Heart right ventricle (tissue), 16 donors: ENCODE measurements around the gene KDELR3. TPM values are rescaled to one million over a fixed set of nuclear protein-coding genes. Genes with fewer than 3 reads are reported as not detected.

Experiments used
- ATAC-seq, 8 donors: fragments of 200-7000 bp; cut with Tn5 transposase; one replicate each; pipeline ENCODE4 v1.9.1; 2020; ENCODE audit warnings: mild to moderate bottlenecking in 8 of 8, moderate library complexity in 8 of 8, moderate number of reproducible peaks in 1 of 8
- DNase-seq, 2 donors: peaks; one replicate each; pipeline ENCODE4 v3.0.0-alpha.2; 2020
- H3K27ac ChIP-seq, 10 donors: fragments of 200-600 bp; sonication (generic) in 2 of 10; one replicate each; pipeline versions ENCODE4 v1.5.0 to v1.8.0; 2020 to 2022; ENCODE audit warnings: mild to moderate bottlenecking in 3 of 10
- H3K27me3 ChIP-seq, 7 donors: fragments of 200-600 bp; one replicate each; pipeline ENCODE4 v1.8.0; 2021 to 2022; ENCODE audit warnings: mild to moderate bottlenecking in 2 of 7
- H3K36me3 ChIP-seq, 9 donors: fragments of 200-600 bp; sonication (generic) in 1 of 9; one replicate each; pipeline versions ENCODE4 v1.5.0 to v1.8.0; 2020 to 2022; ENCODE audit warnings: mild to moderate bottlenecking in 2 of 9
- H3K4me1 ChIP-seq, 9 donors: fragments of 200-600 bp; sonication (generic) in 1 of 9; one replicate each; pipeline versions ENCODE4 v1.5.0 to v1.8.0; 2020 to 2022; ENCODE audit warnings: mild to moderate bottlenecking in 4 of 9
- H3K4me3 ChIP-seq, 10 donors: fragments of 200-600 bp; sonication (generic) in 2 of 10; one replicate each; pipeline versions ENCODE4 v1.5.0 to v1.8.0; 2020 to 2022; ENCODE audit warnings: mild to moderate bottlenecking in 7 of 10, moderate library complexity in 2 of 10
- H3K9me3 ChIP-seq, 11 donors: fragments of 200-600 bp in 10 of 11; sonication (generic) in 2 of 11; one replicate each; pipeline versions ENCODE4 v1.5.0 to v1.8.0; 2013 to 2022; ENCODE audit warnings: mild to moderate bottlenecking in 2 of 11, control low read depth in 1 of 11, moderate library complexity in 1 of 11
- WGBS, 2 donors: extraction: QIAGEN DNeasy Blood & Tissue Kit; methylation state at CpG; one replicate each; pipeline ENCODE4 v1.1.7; 2013; ENCODE audit warnings: inconsistent platforms in 1 of 2; 5-methylcytosine and 5-hydroxymethylcytosine counted together
- intact Hi-C, 10 donors: fragments of 100-400 bp; cut with DNase I; formaldehyde crosslinking; loops; one replicate each; pipeline versions ENCODE4 v1.11.1 to v1.14.2; 2022
- polyA plus RNA-seq, 2 donors: library from polyadenylated mRNA; stranded (reverse); fragments of 200-250 nt; gene quantifications; one replicate each; pipeline ENCODE4 v1.2.3, GENCODE V29; 2013
- total RNA-seq, 10 donors: library from RNA; stranded (reverse); fragmentation: NEBNext Ultra II Directional in 3 of 10; extraction: Animal tissue kit (Norgen Biotek cat#: 25700) in 3 of 10; gene quantifications; one replicate each; pipeline versions ENCODE4 v1.2.1 to v1.2.4, GENCODE V29; 2021 to 2023
- TF ChIP-seq, protein P1 (sequence below), 9 donors: fragments of 200-600 bp; sonication (generic) in 2 of 9; IDR thresholded peaks; one replicate each; pipeline versions ENCODE4 v1.5.0 to v1.8.0; 2021 to 2022; ENCODE audit warnings: antibody characterized with exemption in 9 of 9, mild to moderate bottlenecking in 5 of 9, moderate library complexity in 1 of 9
- donor health status: Arrhythmogenic right ventricular cardiomyopathy.
- donor health status: ischemic (EF 13 %, LVEDD 7.1; RV severe dilation, severe dysfunction).
- donor health status: healthy with polysubstance abuse.
- donor health status: DM: no; HTN: yes; CAD: no.
- donor health status: DM: no; HTN: no; CAD: no.
- donor health status: ischemic (EF 25% LVEDD 6.9; RV normal size, moderate dysfunction).
- donor health status: ischemic (EF 25% LVEDD 5.7; RV mildly dilated, moderate dysfunction).
- donor health status: healthy.
- donor health status: DM: yes; HTN: yes; CAD: no.
- donor health status: Ischemic cardiomyopathy.
- donor health status: ischemic (EF 35%, LVEDD 5.7; RV mildly dilated, moderate dysfunction).
- donor health status: nonischemic (EF 11% LVEDD 7.7; RV severe dilation, severe dysfunction).
- donor health status: DM: yes; HTN: yes; CAD: no.
- donor health status: PGD.
- donor health status: ischemic (EF 29% LVEDD 5.4; RV normal size, mild dysfunction).
- donor health status: nonischemic (EF 23%, LVEDD 6.1; RV moderate dilation, normal function).

The KDELR3 gene
- total and polyA plus RNA-seq, 12 donors: 3.4 to 12.9 (median 9.0) TPM

DNA sequence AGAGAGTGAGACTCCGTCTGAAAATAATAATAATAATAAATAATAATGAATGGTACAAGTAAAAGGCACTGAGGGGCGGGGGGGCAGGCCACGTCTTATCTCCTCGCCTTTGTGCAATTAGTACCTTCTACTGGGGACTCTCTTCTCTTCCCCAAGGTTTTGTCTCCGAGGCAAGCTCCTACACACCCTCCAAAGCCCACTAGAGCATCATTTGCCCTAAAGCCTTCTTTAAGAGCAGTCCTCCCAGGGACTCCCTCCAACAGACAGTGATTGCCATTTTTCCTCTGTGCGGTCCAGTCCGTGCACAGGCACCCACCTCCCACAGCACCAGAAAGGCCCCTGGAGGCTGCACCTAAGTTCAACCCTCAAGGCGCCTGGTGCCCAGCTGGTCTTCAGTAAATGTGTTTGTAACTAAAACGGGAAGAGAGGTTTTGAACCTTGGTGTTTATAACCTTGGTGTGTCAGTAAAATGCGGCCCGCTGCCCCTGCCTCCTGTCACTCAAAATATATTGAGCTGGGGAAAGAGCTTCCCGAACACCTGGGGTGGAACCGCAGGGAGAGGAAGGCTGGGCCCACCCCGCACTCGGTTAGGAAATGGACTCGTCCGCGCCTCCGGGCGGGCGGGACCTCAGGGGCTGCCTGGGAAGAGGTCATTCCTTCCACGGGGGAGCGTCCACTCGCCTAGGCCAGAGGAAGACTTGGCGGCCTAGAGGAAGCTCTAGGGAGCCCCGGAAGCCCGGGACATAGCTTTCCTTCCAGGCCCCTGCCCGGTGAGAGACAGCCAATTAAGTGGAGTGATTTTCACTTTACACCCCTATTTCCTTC lies 4.7 kb upstream of the KDELR3 start:
- TF ChIP-seq, protein P1, sequence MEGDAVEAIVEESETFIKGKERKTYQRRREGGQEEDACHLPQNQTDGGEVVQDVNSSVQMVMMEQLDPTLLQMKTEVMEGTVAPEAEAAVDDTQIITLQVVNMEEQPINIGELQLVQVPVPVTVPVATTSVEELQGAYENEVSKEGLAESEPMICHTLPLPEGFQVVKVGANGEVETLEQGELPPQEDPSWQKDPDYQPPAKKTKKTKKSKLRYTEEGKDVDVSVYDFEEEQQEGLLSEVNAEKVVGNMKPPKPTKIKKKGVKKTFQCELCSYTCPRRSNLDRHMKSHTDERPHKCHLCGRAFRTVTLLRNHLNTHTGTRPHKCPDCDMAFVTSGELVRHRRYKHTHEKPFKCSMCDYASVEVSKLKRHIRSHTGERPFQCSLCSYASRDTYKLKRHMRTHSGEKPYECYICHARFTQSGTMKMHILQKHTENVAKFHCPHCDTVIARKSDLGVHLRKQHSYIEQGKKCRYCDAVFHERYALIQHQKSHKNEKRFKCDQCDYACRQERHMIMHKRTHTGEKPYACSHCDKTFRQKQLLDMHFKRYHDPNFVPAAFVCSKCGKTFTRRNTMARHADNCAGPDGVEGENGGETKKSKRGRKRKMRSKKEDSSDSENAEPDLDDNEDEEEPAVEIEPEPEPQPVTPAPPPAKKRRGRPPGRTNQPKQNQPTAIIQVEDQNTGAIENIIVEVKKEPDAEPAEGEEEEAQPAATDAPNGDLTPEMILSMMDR (IDR thresholded peaks at IDR 0.05): peak in 4 of 9 donors; percentile 7 to 32 (median 24)
- peak overlapping the region in 7 of 10 donors; percentile 20 to 77 (median 63) for H3K27ac ChIP-seq
- peaks cover 3 to 46% (median 26%) of the 10 kb centered on the region in 9 donors for H3K4me1 ChIP-seq
- H3K9me3 ChIP-seq: no peaks in the 10 kb centered on the region
- DNase-seq (peak; percentile 75 to 78), ATAC-seq (peak; percentile 69 to 85 (median 77))
- intact Hi-C loops: loop anchor here in 1 of 10 donors (5.0 kb wide), 1 partner anchor 44 kb away; the partner anchor contains the start of gene DDX17
- 31 to 35% methylated on average over 26 to 28 of the region's 28 CpGs for WGBS, 2 donors
- H3K36me3 ChIP-seq: no peaks in the 10 kb centered on the region
- H3K27me3 ChIP-seq: peaks cover 0 to 98% (median 18%) of the 10 kb centered on the region in 7 donors
- H3K4me3 ChIP-seq: peak overlapping the region in 7 of 10 donors; percentile 10 to 43 (median 33)

DNA sequence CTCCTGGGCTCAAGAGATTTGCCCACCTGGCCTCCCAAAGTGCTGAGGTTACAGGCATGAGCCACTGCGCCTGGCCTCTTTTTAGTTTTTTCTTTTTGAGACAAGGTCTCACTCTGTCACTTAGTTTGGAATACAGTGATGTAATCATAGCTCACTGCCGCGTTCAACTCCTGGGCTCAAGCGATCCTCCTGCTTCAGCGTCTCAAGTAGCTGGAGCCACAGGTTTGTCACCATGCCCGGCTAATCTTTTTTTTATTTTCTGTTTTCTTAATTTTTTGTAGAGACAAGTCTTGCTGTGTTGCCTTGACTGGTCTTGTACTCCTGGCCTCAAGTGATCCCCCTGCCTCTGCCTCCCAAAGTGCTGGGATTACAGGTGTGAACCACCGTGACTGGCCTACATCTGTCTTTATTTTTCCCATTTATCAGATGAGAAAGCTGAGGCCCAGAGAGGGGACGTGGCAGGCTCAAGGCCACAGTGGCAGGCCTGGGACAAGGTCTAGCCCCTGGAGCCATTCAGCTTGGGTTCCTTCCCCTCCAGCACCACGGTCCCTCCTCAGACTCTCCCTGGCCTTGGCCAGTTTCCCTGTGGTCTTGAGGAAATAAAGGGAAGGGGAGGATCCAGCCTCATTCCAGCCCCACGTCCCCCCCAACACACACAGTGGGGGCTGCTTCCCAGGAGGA lies 2.8 kb upstream of the KDELR3 start:
- H3K4me1 ChIP-seq: peaks cover 3 to 51% (median 37%) of the 10 kb centered on the region in 9 donors
- 87 to 88% methylated on average over 10 of the region's 10 CpGs for WGBS, 2 donors

DNA sequence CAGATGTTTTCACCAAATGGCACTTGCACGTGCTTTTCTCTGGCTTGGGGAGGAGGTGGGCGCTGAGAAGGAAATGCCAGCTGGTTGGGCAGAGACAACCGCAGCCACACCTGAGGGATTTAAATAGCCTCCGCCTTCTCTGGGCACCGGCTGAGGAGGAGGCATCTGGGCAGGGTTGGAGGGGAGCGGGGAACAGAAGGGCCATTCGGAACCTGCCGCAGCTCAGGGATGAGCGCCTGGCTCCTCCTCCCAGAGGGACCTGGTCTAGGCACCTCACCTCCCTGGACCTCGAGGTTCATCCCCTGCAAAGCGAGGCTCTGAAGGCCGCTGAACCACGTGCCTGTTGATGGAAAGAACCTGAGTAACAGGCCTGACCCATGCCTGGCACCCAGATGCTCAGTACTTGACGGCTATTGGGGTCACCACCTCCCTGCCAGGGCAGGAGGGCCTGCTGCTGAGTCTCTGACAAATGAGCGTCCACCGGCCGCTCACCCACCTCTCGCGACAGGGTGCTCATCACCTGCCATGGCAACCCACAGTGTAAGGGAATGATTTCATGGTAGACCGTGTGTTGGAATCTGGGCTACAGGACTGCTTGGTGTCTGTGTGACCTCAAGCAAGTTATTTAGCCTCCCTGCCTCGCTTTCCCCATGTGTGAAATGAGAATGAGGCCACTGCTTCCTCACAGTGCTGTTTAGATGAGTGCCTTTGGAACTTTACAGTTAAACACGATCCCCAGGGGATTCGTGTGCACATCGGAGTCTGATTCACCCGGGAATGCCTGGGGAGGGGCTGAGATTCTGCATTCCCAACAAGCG lies 2.0 kb upstream of the KDELR3 start:
- H3K27me3 ChIP-seq: peaks cover 0 to 81% (median 0%) of the 10 kb centered on the region in 7 donors
- no peaks in the 10 kb centered on the region for H3K36me3 ChIP-seq
- DNase-seq (no peak), ATAC-seq (no peak)
- H3K9me3 ChIP-seq: no peaks in the 10 kb centered on the region
- TF ChIP-seq, protein P1 (IDR thresholded peaks at IDR 0.05): no peak
- WGBS, 2 donors: 81 to 83% methylated on average over 26 of the region's 26 CpGs
- intact Hi-C loops: loop anchor here in 4 of 10 donors (5.0 kb wide), 3 partner anchors 36 to 49 kb away; partner anchors contain the start of gene DDX17 (in 1 of the 4)
- peaks cover 3 to 48% (median 35%) of the 10 kb centered on the region in 9 donors for H3K4me1 ChIP-seq
- H3K27ac ChIP-seq: no peak overlapping the region
- no peak overlapping the region for H3K4me3 ChIP-seq

More for the DNA sequence above, 2.8 kb upstream of the KDELR3 start:
- Histone ChIP-seq H3K27ac (no peak overlapping the region), H3K9me3 (no peaks in the 10 kb centered on the region), H3K36me3 (no peaks in the 10 kb centered on the region), H3K27me3 (peaks cover 0 to 88% (median 1%) of the 10 kb centered on the region in 7 donors), H3K4me3 (no peak overlapping the region)
- DNase-seq (no peak), ATAC-seq (no peak)
- TF ChIP-seq, protein P1 (IDR thresholded peaks at IDR 0.05): no peak
- intact Hi-C loops: loop anchor here in 5 of 10 donors (5.0 kb wide), 3 partner anchors 37 to 48 kb away; partner anchors contain the start of gene DDX17 (in 2 of the 5)
